Measurements from ENCODE around the gene ABTB1.

ABTB1 gene

GRCh38 chr3:127674790-127675189 is 2.0 kb downstream of the ABTB1 start:
- Histone ChIP-seq H3K18ac (ENCODE audit: low read depth in 1 of 2, low read length in 2 of 2) (no peak overlapping the region), H2AK5ac (ENCODE audit: low read length, severe bottlenecking) (no peak overlapping the region)

GRCh38 chr3:127675651-127676391 is 3.1 kb downstream of the ABTB1 start:
- Histone ChIP-seq H3K9ac (ENCODE audit: low read length) (no peak overlapping the region), H4K8ac (ENCODE audit: low read length) (no peak overlapping the region), H2AFZ (ENCODE audit: low read depth, low read length) (no peak overlapping the region), H3K27ac (ENCODE audit: low read length, poor library complexity, severe bottlenecking) (no peak overlapping the region), H3K4me1 (ENCODE audit: control insufficient read depth, insufficient read depth, low read depth, low read length) (peaks cover 23% of the 10 kb centered on the region), H3K4ac (ENCODE audit: low read depth in 1 of 2, low read length in 2 of 2) (no peak overlapping the region), H2BK120ac (ENCODE audit: low read depth, low read length) (no peak overlapping the region), H3K4me3 (ENCODE audit: insufficient read depth in 1 of 2, low read depth in 1 of 2, low read length in 2 of 2) (no peak overlapping the region), H3K9me3 (ENCODE audit: control insufficient read depth, low read length) (no peaks in the 10 kb centered on the region), H3K4me2 (ENCODE audit: low read length, poor library complexity, severe bottlenecking) (no peak overlapping the region), H3K27me3 (ENCODE audit: control insufficient read depth in 1 of 2, insufficient read depth in 1 of 2, low read length in 2 of 2) (no peaks in the 10 kb centered on the region), H3K23ac (ENCODE audit: low read length in 2 of 2) (no peak overlapping the region), H2BK15ac (ENCODE audit: low read depth, poor library complexity, severe bottlenecking) (no peak overlapping the region), H4K91ac (ENCODE audit: low read length) (no peak overlapping the region), H3K36me3 (ENCODE audit: control insufficient read depth in 1 of 2, insufficient read depth in 2 of 2, low read depth in 1 of 2, low read length in 2 of 2) (peaks cover 46 to 59% of the 10 kb centered on the region in 2 experiments), H3K14ac (ENCODE audit: low read length in 2 of 2) (no peak overlapping the region), H3K18ac (ENCODE audit: low read depth in 1 of 2, low read length in 2 of 2) (no peak overlapping the region), H2BK5ac (ENCODE audit: low read depth, low read length, poor library complexity, severe bottlenecking) (no peak overlapping the region), H3K79me1 (replicated peaks; ENCODE audit: low read length, poor library complexity, severe bottlenecking) (peaks cover 18% of the 10 kb centered on the region), H2BK12ac (ENCODE audit: low read length in 2 of 2) (no peak overlapping the region), H2AK5ac (ENCODE audit: low read length, severe bottlenecking) (no peak overlapping the region)
- 92% methylated on average over 29 of the region's 29 CpGs for WGBS
- DNase-seq: no peak

More at GRCh38 chr3:127674790-127675189, 2.0 kb downstream of the ABTB1 start:
- no peaks in the 10 kb centered on the region for H3K9me3 ChIP-seq (ENCODE audit: control insufficient read depth, low read length)
- H3K79me1 ChIP-seq (replicated peaks; ENCODE audit: low read length, poor library complexity, severe bottlenecking): peaks cover 18% of the 10 kb centered on the region
- H3K27ac ChIP-seq (ENCODE audit: low read length, poor library complexity, severe bottlenecking): no peak overlapping the region
- no peak overlapping the region for H2BK15ac ChIP-seq (ENCODE audit: low read depth, poor library complexity, severe bottlenecking)
- no peak overlapping the region for H3K4ac ChIP-seq (ENCODE audit: low read depth in 1 of 2, low read length in 2 of 2)
- H4K8ac ChIP-seq (ENCODE audit: low read length): no peak overlapping the region
- H3K9ac ChIP-seq (ENCODE audit: low read length): no peak overlapping the region
- no peak overlapping the region for H3K4me2 ChIP-seq (ENCODE audit: low read length, poor library complexity, severe bottlenecking)
- 91% methylated on average over 8 of the region's 8 CpGs for WGBS
- H3K14ac ChIP-seq (ENCODE audit: low read length in 2 of 2): no peak overlapping the region
- H2AFZ ChIP-seq (ENCODE audit: low read depth, low read length): no peak overlapping the region
- H3K4me3 ChIP-seq (ENCODE audit: insufficient read depth in 1 of 2, low read depth in 1 of 2, low read length in 2 of 2): no peak overlapping the region
- no peak overlapping the region for H2BK120ac ChIP-seq (ENCODE audit: low read depth, low read length)
- no peak overlapping the region for H2BK5ac ChIP-seq (ENCODE audit: low read depth, low read length, poor library complexity, severe bottlenecking)
- no peak overlapping the region for H4K91ac ChIP-seq (ENCODE audit: low read length)
- H3K36me3 ChIP-seq (ENCODE audit: control insufficient read depth in 1 of 2, insufficient read depth in 2 of 2, low read depth in 1 of 2, low read length in 2 of 2): peaks cover 39 to 49% of the 10 kb centered on the region in 2 experiments
- no peak overlapping the region for H2BK12ac ChIP-seq (ENCODE audit: low read length in 2 of 2)
- no peak for DNase-seq
- peaks cover 23% of the 10 kb centered on the region for H3K4me1 ChIP-seq (ENCODE audit: control insufficient read depth, insufficient read depth, low read depth, low read length)
- H3K23ac ChIP-seq (ENCODE audit: low read length in 2 of 2): no peak overlapping the region
- no peaks in the 10 kb centered on the region for H3K27me3 ChIP-seq (ENCODE audit: control insufficient read depth in 1 of 2, insufficient read depth in 1 of 2, low read length in 2 of 2)

- H4K8ac ChIP-seq (ENCODE audit: low read length): no peak overlapping the region
- H2BK5ac ChIP-seq (ENCODE audit: low read depth, low read length, poor library complexity, severe bottlenecking): no peak overlapping the region
- DNase-seq: no peak
- H4K91ac ChIP-seq (ENCODE audit: low read length): no peak overlapping the region
- H2BK15ac ChIP-seq (ENCODE audit: low read depth, poor library complexity, severe bottlenecking): no peak overlapping the region
- H3K27me3 ChIP-seq (ENCODE audit: control insufficient read depth in 1 of 2, insufficient read depth in 1 of 2, low read length in 2 of 2): no peaks in the 10 kb centered on the region
- no peak overlapping the region for H2AK5ac ChIP-seq (ENCODE audit: low read length, severe bottlenecking)
- no peak overlapping the region for H2AFZ ChIP-seq (ENCODE audit: low read depth, low read length)
- WGBS: 84% methylated on average over 4 of the region's 4 CpGs
- no peaks in the 10 kb centered on the region for H3K9me3 ChIP-seq (ENCODE audit: control insufficient read depth, low read length)
- H3K23ac ChIP-seq (ENCODE audit: low read length in 2 of 2): no peak overlapping the region
- no peak overlapping the region for H3K4me2 ChIP-seq (ENCODE audit: low read length, poor library complexity, severe bottlenecking)
- H3K14ac ChIP-seq (ENCODE audit: low read length in 2 of 2): no peak overlapping the region
- H2BK12ac ChIP-seq (ENCODE audit: low read length in 2 of 2): no peak overlapping the region
- H3K79me1 ChIP-seq (replicated peaks; ENCODE audit: low read length, poor library complexity, severe bottlenecking): peaks cover 18% of the 10 kb centered on the region
- no peak overlapping the region for H3K4me3 ChIP-seq (ENCODE audit: insufficient read depth in 1 of 2, low read depth in 1 of 2, low read length in 2 of 2)
- H3K27ac ChIP-seq (ENCODE audit: low read length, poor library complexity, severe bottlenecking): no peak overlapping the region
- H3K36me3 ChIP-seq (ENCODE audit: control insufficient read depth in 1 of 2, insufficient read depth in 2 of 2, low read depth in 1 of 2, low read length in 2 of 2): peaks cover 46 to 59% of the 10 kb centered on the region in 2 experiments
- no peak overlapping the region for H2BK120ac ChIP-seq (ENCODE audit: low read depth, low read length)
- no peak overlapping the region for H3K18ac ChIP-seq (ENCODE audit: low read depth in 1 of 2, low read length in 2 of 2)
- no peak overlapping the region for H3K9ac ChIP-seq (ENCODE audit: low read length)
- no peak overlapping the region for H3K4ac ChIP-seq (ENCODE audit: low read depth in 1 of 2, low read length in 2 of 2)
- peaks cover 21% of the 10 kb centered on the region for H3K4me1 ChIP-seq (ENCODE audit: control insufficient read depth, insufficient read depth, low read depth, low read length)
Measured at GRCh38 chr3:127676456-127676855, 3.7 kb downstream of the ABTB1 start.

GRCh38 chr3:127676921-127677351 is 4.2 kb downstream of the ABTB1 start:
- no peak overlapping the region for H3K4me2 ChIP-seq (ENCODE audit: low read length, poor library complexity, severe bottlenecking)

More at GRCh38 chr3:127676921-127677351, 4.2 kb downstream of the ABTB1 start:
- no peak overlapping the region for H2AK5ac ChIP-seq (ENCODE audit: low read length, severe bottlenecking)
- H3K27ac ChIP-seq (ENCODE audit: low read length, poor library complexity, severe bottlenecking): no peak overlapping the region
- no peak overlapping the region for H2BK12ac ChIP-seq (ENCODE audit: low read length in 2 of 2)
- H3K23ac ChIP-seq (ENCODE audit: low read length in 2 of 2): no peak overlapping the region
- H3K79me1 ChIP-seq (replicated peaks; ENCODE audit: low read length, poor library complexity, severe bottlenecking): peaks cover 18% of the 10 kb centered on the region
- no peak overlapping the region for H2AFZ ChIP-seq (ENCODE audit: low read depth, low read length)
- no peak for DNase-seq
- H4K91ac ChIP-seq (ENCODE audit: low read length): no peak overlapping the region
- no peaks in the 10 kb centered on the region for H3K9me3 ChIP-seq (ENCODE audit: control insufficient read depth, low read length)
- H2BK15ac ChIP-seq (ENCODE audit: low read depth, poor library complexity, severe bottlenecking): no peak overlapping the region
- H3K4me1 ChIP-seq (ENCODE audit: control insufficient read depth, insufficient read depth, low read depth, low read length): peaks cover 16% of the 10 kb centered on the region
- H3K14ac ChIP-seq (ENCODE audit: low read length in 2 of 2): no peak overlapping the region
- H3K27me3 ChIP-seq (ENCODE audit: control insufficient read depth in 1 of 2, insufficient read depth in 1 of 2, low read length in 2 of 2): no peaks in the 10 kb centered on the region
- H2BK5ac ChIP-seq (ENCODE audit: low read depth, low read length, poor library complexity, severe bottlenecking): no peak overlapping the region
- H3K9ac ChIP-seq (ENCODE audit: low read length): no peak overlapping the region
- WGBS: 95% methylated on average over 21 of the region's 21 CpGs
- H3K18ac ChIP-seq (ENCODE audit: low read depth in 1 of 2, low read length in 2 of 2): no peak overlapping the region
- H2BK120ac ChIP-seq (ENCODE audit: low read depth, low read length): no peak overlapping the region
- peaks cover 46 to 59% of the 10 kb centered on the region in 2 experiments for H3K36me3 ChIP-seq (ENCODE audit: control insufficient read depth in 1 of 2, insufficient read depth in 2 of 2, low read depth in 1 of 2, low read length in 2 of 2)
- H4K8ac ChIP-seq (ENCODE audit: low read length): no peak overlapping the region
- H3K4ac ChIP-seq (ENCODE audit: low read depth in 1 of 2, low read length in 2 of 2): no peak overlapping the region
- H3K4me3 ChIP-seq (ENCODE audit: insufficient read depth in 1 of 2, low read depth in 1 of 2, low read length in 2 of 2): no peak overlapping the region
